Kidney (tissue), 14 donors: ENCODE data around the gene CUL2. TPM values are rescaled to one million over a fixed set of nuclear protein-coding genes. Genes with fewer than 3 reads are reported as not detected.

ENCODE experiments used
- DNase-seq, 5 donors: peaks; one replicate each; pipeline ENCODE4 v3.0.0-alpha.2; 2013 to 2020
- FAIRE-seq: peaks from 2 replicates; lab custom pipeline; 2012; peaks lifted over from hg19 to GRCh38; lab: Jason Lieb, UNC
- H3K27ac ChIP-seq, 2 donors: one replicate each; pipeline ENCODE4 v1.7.0; 2013; ENCODE audit warnings: low read depth in 2 of 2, low read length in 2 of 2, inconsistent platforms in 1 of 2
- H3K27me3 ChIP-seq: one replicate; pipeline ENCODE4 v1.7.1; 2013; ENCODE audit warnings: low read length, inconsistent platforms; ENCODE audit not compliant: control insufficient read depth, insufficient read depth
- H3K36me3 ChIP-seq, 3 donors: one replicate each; pipeline versions ENCODE4 v1.7.0 to v1.7.1; 2013; ENCODE audit warnings: low read length in 3 of 3, control low read depth in 1 of 3, inconsistent platforms in 1 of 3; ENCODE audit not compliant: insufficient read depth in 3 of 3, control insufficient read depth in 2 of 3
- H3K4me1 ChIP-seq, 3 donors: one replicate each; pipeline versions ENCODE4 v1.7.0 to v1.7.1; 2013; ENCODE audit warnings: low read length in 3 of 3, inconsistent platforms in 1 of 3, low read depth in 1 of 3; ENCODE audit not compliant: control insufficient read depth in 2 of 3, insufficient read depth in 2 of 3
- H3K4me3 ChIP-seq, 3 donors: one replicate each; pipeline versions ENCODE4 v1.7.0 to v1.8.1; 2013; ENCODE audit warnings: low read length in 3 of 3, control low read depth in 1 of 3, inconsistent platforms in 1 of 3
- H3K9ac ChIP-seq, 3 donors: one replicate each; pipeline versions ENCODE4 v1.7.0 to v1.7.1; 2013; ENCODE audit warnings: low read length in 3 of 3, control low read depth in 1 of 3, inconsistent platforms in 1 of 3
- H3K9me3 ChIP-seq, 3 donors: one replicate each; pipeline versions ENCODE4 v1.7.0 to v1.7.1; 2013; ENCODE audit warnings: low read length in 3 of 3, control low read depth in 1 of 3, inconsistent platforms in 1 of 3; ENCODE audit not compliant: control insufficient read depth in 2 of 3, insufficient read depth in 1 of 3
- CTCF ChIP-seq: IDR thresholded peaks from 3 replicates; pipeline ENCODE4 v1.5.1; 2012; ENCODE audit warnings: mild to moderate bottlenecking, moderate library complexity, borderline replicate concordance; ENCODE audit not compliant: insufficient read depth; ENCODE audit errors: extremely low read depth
- intact Hi-C: fragments of 100-400 bp; cut with DNase I; formaldehyde crosslinking; loops from one replicate; pipeline ENCODE4 v1.11.1; 2022
- polyA plus RNA-seq: library from polyadenylated mRNA; stranded (reverse); fragments of 350-450 nt; fragmentation: Illumina TruSeq; extraction: RNeasy Lipid Tissue Mini Kit (QIAGEN cat#74804); gene quantifications from one replicate; pipeline ENCODE4 v1.2.3, GENCODE V29; 2014; ENCODE audit warnings: low read depth, low replicate concordance; ENCODE audit not compliant: insufficient read depth
- total RNA-seq: library from RNA; stranded (reverse); fragmentation: NEBNext Ultra II Directional; extraction: Animal tissue kit (Norgen Biotek cat#: 25700); gene quantifications from one replicate; pipeline ENCODE4 v1.2.1, GENCODE V29; 2021
- donor health status: control.
- donor health status: control.
- donor health status: control.
- donor health status: control.
- donor health status: control.
- donor health status: DM: yes; HTN: yes; CAD: no.
- donor health status: Normal renal cell carcinoma (clear cell type).

The CUL2 gene
- total and polyA plus RNA-seq, 2 donors from 2014 or later, result 14.5 to 25.9 TPM

- Histone ChIP-seq H3K27ac (no peak overlapping the region), H3K9me3 (no peaks in the 10 kb centered on the region), H3K4me3 (no peak overlapping the region), H3K9ac (no peak overlapping the region), H3K27me3 (no peaks in the 10 kb centered on the region), H3K4me1 (no peaks in the 10 kb centered on the region), H3K36me3 (peaks cover 2 to 14% (median 7%) of the 10 kb centered on the region in 3 donors)
- intact Hi-C loops, result no loop called here
- TF ChIP-seq CTCF, result no peak
- FAIRE-seq (no peak), DNase-seq (no peak)
Observed at GRCh38 chr10:35015843-35016408, 74.2 kb downstream of the CUL2 start.

- Histone ChIP-seq H3K27me3 (no peaks in the 10 kb centered on the region), H3K4me3 (no peak overlapping the region), H3K4me1 (peaks cover 0 to 3% (median 0%) of the 10 kb centered on the region in 3 donors), H3K9me3 (no peaks in the 10 kb centered on the region), H3K9ac (no peak overlapping the region), H3K27ac (no peak overlapping the region), H3K36me3 (peaks cover 2 to 24% (median 10%) of the 10 kb centered on the region in 3 donors)
- TF ChIP-seq CTCF, result no peak
- no peak for FAIRE-seq
- intact Hi-C loops, result no loop called here
- DNase-seq, result no peak
Observed at GRCh38 chr10:35012781-35013180, 77.4 kb downstream of the CUL2 start.

DNA sequence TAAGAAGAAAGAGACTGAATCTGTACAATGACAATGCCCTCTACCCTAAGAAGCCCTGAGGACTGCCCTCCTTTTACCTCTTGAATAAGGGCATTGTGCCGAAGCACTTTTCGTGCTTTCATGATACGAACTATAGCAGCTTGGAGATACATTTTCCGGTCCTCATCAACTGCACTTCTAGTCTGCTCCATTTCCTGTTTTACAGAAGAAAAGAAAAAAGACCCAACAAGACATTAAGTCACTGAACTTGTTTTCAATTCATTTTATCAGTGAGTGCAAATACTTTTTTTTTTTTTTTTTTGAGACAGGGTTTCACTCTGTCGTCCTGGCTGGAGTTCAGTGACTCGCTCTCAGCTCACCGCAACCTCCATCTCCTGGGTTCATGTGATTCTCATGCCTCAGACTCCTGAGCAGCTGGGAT, 78.4 kb downstream of the CUL2 start:
- FAIRE-seq (no peak), DNase-seq (no peak)
- Histone ChIP-seq H3K4me3 (no peak overlapping the region), H3K9ac (no peak overlapping the region), H3K9me3 (no peaks in the 10 kb centered on the region), H3K36me3 (peaks cover 2 to 18% (median 10%) of the 10 kb centered on the region in 3 donors), H3K27me3 (no peaks in the 10 kb centered on the region), H3K27ac (no peak overlapping the region), H3K4me1 (peaks cover 0 to 3% (median 0%) of the 10 kb centered on the region in 3 donors)
- no peak for TF ChIP-seq CTCF
- intact Hi-C loops, result no loop called here
